ENCODE results near the gene TACC2.
A peak's percentile ranks its signal among the peaks of the same experiment; 100 is the strongest.

The TACC2 gene

GRCh38 chr10:122282253-122282671, 293.3 kb downstream of the TACC2 start:
- DNase-seq: peak; percentile 51

DNA sequence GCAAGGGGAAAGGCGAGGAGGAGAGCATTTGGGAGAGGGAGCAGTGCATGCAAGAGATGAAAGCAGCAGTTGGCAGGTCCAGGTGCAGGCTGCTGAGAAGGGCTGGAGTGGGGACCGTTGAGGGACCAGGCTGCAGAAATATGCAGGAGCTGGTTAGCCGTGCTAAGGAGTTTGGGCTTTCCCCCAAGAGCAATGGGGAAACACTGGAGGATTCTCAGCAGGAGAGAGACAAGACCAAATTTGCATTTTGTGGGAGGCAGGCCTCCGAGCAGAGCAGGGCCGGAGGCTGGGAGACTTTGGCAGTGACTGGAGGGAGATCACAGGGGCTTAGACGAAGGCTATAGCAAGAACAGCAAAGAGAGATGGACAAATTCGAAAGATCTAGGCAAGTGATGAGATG, 293.9 kb downstream of the TACC2 start:
- DNase-seq: no peak

- no peak for DNase-seq
These were observed 296.8 kb downstream of the TACC2 start for GRCh38 chr10:122285506-122286444.

DNA sequence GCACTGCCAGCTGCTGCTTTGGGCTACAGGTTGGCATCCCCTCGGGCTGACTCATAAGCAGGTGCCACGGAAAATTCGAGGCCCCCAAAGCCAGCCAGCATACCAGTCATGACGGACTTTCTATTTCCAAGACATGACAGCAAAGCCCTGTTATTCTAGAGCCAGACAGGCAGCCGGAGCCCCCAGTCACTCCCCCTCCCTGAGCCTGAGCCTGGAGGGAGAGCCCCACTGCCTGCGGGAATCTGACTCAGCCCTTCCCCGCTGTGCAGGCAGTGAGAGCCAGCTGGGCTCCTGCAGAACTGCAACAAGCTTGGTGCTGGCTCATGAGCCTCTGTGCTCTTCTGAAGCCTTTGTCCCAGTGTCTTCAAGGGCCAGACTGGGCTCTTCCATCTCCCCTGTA, 297.9 kb downstream of the TACC2 start:
- DNase-seq: peak; percentile 93

GRCh38 chr10:122287570-122287969, 298.6 kb downstream of the TACC2 start:
- no peak for DNase-seq

DNA sequence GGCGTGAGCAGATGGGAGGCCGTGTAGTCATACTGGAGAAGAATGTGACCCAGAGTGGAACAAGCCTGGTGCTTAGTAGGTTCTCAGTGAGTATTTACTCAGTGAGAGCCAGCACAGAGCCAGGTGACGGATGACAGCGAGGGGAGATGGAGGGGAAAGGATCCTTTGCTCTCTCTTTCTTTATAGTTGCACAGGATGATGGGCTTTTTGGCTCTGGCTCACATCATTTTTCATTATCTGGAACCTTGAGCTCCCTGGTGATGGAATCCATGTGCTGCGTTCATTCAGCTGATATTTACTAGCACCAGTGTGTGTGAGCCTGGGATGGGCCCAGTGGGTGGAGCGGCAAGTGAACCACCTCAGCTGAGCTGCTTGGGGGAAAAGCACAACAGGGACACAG, 299.3 kb downstream of the TACC2 start:
- no peak for DNase-seq

GRCh38 chr10:122288917-122289316, 300.0 kb downstream of the TACC2 start:
- DNase-seq: no peak

DNA sequence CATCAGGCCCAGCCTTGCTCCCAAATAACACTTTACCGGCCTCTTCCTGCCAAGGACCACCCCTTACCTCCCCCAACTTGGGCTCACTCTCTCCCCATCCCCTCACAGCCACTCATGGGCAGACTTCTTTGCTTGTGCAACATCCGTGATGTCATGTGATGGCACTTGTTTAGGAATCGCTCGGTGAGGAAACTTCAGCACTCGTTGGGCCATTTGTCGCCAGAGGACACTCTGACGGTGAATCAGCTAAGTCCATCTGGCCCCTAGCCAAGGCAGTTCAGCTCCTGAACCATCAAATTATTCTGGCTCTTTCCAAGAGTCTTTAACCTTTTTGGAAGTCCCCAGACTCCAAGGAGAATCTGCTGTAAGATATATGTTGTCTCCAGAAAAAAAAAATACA, 301.4 kb downstream of the TACC2 start:
- peak; percentile 17 for DNase-seq

- no peak for DNase-seq
These were observed 302.0 kb downstream of the TACC2 start for GRCh38 chr10:122290833-122291532.

DNA sequence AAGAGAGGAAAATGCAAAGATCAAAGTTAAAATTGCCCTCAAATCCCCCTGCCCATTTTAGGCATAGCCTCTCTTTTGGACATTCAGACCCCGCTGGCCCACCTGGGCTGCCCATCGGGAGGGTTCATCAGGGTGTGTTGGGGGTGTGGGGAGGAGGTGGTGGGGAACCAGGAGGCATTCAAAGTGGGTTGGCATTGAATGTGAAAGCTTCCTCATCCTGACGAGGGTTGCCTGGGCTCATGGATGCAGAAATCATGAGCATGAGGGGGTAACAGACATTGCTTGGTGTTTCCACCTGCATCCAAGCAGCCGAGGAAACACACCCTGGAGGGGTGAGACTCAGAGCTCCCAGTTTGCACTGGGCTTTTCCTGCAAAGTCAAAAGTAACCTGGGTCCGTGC, 302.8 kb downstream of the TACC2 start:
- DNase-seq: no peak

GRCh38 chr10:122292376-122292775, 303.4 kb downstream of the TACC2 start:
- DNase-seq: no peak

GRCh38 chr10:122293156-122293960, 304.4 kb downstream of the TACC2 start:
- no peak for DNase-seq

DNA sequence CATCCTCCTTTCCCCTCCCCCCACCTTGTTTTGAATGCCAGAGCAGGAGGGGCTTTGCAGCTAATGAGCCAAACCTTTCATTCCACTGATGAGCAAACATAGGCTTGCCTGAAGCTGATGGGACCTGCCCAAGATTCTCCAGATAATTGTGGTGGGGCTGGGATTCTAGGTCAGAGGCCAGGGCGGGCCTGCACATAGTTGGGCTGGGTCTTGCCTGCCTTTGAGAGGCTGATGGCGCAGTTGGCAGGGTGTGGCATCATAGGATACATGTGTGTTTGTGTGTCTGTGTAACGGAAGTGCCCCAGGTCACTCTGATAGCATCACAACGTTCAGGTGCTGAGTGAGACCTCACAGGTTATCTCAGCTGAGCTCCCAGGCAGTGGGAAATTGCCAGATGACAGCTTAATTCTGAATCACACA, 305.0 kb downstream of the TACC2 start:
- DNase-seq: peak; percentile 24

GRCh38 chr10:122294511-122295450, 305.8 kb downstream of the TACC2 start:
- DNase-seq: no peak

DNA sequence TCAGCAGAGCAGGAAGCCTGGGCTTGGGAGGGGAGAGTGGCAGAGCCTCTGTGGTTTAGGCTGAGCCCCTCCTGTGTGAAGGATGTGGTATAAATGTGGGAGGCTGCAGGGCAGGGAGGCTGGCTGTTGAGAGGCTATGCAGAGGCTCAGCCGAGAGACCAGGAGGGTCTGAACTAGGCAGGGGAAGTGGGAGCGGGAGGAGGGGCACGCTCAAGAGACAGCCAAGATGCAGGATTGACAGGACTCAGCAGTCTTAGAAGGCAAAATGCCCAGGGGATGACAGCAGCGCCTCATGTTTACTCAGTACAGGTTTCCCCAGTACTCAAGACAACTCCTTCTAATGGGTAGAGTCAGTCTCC, 306.5 kb downstream of the TACC2 start:
- DNase-seq: no peak

GRCh38 chr10:122296363-122297120, 307.6 kb downstream of the TACC2 start:
- no peak for DNase-seq

DNA sequence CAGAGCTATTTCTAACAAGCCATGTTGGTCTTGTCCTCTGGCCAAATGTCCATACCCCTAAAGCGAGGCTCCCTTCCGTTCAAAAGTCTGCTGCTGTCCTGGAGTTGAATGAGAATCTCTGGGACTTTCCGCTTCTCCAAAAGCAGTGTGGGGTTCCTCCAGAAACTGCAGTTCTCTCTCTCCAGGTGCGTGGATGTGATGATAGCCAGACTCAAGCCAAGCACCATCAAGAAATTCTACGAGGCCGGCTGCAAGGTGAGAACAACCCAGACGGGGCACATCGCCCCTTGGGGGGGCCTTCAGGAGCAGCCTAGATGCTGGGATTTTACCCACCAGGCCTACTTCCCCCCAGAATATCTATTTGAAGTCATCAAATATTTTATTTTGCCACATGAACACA, 308.6 kb downstream of the TACC2 start:
- DNase-seq: no peak

DNA sequence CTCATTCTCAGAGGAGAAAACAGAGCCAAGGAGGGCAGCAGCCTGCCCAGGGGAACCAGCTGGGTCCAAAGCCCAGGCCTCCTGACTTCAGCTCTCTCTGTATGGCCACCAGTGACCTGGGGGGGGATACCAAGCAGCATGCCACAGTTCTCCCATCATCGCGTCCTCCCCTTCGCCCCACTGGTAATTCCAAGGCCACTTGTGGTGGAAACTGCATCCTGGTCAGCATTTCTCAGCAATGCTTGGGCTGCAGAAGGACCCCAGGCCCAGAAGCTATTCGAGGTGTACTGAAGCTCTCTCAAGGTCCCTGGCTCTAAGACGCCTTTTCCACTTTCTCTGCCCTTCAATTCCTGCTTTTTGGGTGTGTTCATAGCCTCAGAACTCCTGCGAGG, 309.2 kb downstream of the TACC2 start:
- no peak for DNase-seq

DNA sequence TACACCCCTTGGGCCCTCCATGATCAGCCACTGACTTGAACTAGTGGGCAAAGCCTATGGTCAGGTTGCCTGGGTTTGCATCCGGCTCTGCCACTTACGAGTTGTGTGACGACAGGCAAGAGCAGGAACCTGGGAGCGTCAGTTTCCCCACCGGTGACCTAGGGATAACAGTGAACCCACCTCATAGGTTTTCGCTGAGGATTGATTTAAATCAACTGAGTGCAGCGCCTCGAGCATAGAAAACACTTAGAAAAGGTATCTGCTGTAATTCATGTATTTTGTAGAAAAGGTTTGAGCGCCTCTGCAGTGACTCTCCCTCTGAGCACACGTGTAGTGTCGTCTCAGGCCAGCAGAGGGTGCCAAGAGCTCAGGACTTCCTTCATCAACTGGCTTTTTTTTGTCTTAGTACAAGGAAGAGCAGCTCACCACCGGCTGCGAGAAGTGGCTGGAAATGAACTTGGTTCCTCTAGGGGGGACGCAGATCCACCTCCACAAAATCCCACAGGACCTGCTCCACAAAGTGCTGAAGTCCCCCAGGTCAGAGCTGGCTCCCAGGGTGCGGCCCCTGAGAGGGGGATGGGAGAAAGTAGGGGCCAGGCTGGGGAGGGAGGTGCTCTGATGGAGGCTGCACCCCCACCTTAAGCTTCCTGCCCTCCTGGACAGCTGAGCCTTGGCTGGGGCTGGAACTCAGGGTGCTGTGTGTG, 309.8 kb downstream of the TACC2 start:
- peak; percentile 79 for DNase-seq

- no peak for DNase-seq
These were observed 310.6 kb downstream of the TACC2 start for GRCh38 chr10:122299423-122300075.
